Stimulated activated CD4-positive, alpha-beta T cell treated with anti-CD3 and anti-CD28 coated beads, Interleukin-15, amount 100 ng/mL, for 48 hours (primary cell): ENCODE measurements around the gene HOXA11.
A peak's percentile ranks its signal among the peaks of the same experiment; 100 is the strongest.

Experiments
- DNase-seq, 2 donors: peaks; one replicate each; pipeline ENCODE4 v3.0.0-alpha.2; 2020; ENCODE audit warnings: low read depth in 2 of 2

The HOXA11 gene

GRCh38 chr7:27180431-27181420 is 4.3 kb downstream of the HOXA11 start:
- DNase-seq = no peak

DNA sequence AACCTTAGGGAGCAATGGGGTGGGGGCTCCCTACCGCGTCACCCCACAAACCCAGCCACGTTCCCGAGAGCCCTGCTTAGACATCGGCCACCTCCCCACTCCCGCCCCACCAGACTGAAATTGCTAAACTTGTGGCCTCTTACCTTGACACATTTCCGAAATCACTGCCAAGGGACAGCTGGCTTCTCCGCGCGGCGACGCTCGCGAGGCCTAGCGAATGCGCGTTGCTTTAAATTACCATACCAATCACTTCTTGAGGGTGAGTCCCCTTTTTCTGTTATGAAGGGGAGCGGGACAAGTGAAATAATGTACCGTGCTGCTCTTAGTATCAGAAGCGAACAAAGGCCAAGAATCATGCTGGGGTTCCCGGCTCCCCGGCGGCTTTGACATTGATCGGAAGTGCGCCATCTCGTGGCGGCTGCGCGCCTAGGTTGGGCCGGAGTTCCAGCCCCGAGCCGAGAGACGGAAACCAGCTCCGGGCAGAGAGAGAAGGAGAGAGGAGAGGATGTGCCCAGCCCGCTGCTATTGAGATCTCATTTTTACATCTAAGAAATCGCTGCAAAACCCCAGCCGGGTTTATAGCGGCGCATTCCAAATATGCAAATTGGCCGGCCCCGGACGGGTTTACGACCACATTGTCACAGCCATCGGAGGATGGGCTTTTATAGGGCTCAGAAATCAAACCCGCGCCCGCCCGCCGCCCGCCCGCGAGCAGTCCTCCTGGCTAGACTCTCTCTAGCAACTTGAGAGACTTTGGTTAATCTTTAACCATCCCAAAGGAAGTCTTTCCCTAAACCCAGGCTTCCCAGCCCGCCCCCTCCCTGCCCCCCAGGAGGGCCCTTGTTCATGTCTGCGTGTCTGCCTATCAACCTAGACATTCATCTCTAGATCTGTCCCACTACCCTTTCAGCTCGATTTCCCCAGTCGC is 5.3 kb downstream of the HOXA11 start:
- DNase-seq = peak in 1 of 2 donors; percentile 47

- DNase-seq = no peak
These were observed 6.0 kb downstream of the HOXA11 start for GRCh38 chr7:27179030-27179429.

GRCh38 chr7:27178366-27178765 is 6.7 kb downstream of the HOXA11 start:
- no peak for DNase-seq

DNA sequence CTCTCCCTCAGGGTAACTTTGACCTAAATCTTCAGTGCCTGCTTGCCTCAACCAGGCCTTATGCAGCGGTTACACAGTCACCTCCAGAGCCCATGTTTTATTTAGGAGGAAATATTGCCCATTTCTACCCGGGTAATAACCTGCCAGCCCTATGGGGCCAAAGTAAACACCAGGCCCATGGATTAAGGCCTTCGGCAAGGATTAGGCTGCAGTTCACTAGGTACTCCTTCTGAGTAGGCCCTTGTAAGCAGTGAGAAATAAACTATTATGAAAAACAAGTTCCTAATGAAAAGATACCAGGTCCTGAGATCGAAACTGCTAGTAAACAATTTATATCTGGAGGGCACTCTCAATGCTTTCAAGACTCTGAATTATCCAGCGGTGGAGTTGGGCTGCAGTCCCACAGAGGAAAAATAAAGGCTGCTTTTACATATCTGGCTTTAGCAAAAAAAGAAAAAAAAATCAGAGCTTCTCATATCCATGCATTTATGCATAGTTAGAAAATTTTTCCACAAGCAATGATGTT is 7.2 kb downstream of the HOXA11 start:
- no peak for DNase-seq

DNA sequence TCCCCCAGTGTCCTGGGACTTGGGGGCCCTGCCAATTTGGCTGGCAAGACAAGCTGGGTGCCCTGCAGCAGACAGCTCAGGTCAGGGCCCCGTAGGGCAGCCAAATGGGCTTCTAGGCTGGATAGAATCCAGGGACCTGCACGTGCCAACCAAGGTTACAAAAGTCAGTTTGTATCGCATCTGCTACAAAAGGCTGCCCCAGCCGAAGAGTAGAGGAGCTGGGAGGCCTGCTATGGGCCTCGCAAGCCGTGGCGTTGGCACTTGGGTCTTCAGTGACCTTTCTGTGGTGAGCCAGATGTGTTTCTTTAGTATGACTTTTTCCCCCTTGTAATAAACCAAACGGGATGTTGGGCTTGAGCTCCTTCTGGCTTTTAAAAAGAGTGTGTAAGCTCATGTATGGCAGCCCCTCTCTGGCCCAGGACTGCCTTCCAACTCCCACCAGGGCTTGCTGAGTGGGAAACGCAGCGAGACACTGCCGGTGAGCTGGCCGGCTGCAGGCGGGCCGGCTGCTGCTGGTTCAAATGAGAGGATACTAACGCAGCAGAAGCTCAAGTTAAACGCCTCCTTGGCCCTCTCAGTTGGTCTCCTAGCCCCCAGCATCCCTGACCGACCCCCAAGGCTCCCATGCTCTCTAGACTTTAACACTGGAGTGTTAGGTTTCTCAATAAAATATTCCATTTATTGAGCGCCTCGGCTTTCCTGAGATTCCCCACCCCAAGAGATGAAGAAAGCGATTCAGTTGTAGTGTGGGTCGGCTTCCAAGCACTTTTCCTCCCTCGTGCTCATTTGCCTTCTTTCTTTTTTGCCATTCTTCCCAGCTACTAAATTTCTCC is 7.9 kb downstream of the HOXA11 start:
- no peak for DNase-seq

DNA sequence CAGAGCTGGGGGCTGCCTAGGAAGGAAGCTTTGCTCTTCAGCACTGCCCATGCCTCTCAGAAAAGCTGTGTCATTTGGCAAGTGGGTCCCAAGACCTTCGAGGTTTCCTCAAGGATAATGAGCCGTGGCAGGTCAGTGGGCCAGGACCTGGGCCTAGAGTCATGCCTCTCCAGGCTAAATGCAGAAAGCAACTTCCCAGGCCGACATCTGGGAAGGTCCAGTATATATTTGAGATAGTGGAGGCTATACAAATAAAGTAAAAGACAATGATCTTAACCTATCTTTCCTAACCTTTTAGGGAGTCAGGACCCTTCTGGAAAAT is 8.5 kb downstream of the HOXA11 start:
- no peak for DNase-seq

GRCh38 chr7:27175626-27176523 is 9.2 kb downstream of the HOXA11 start:
- no peak for DNase-seq

- DNase-seq = no peak
These were observed 10.0 kb downstream of the HOXA11 start for GRCh38 chr7:27174874-27175625.

DNA sequence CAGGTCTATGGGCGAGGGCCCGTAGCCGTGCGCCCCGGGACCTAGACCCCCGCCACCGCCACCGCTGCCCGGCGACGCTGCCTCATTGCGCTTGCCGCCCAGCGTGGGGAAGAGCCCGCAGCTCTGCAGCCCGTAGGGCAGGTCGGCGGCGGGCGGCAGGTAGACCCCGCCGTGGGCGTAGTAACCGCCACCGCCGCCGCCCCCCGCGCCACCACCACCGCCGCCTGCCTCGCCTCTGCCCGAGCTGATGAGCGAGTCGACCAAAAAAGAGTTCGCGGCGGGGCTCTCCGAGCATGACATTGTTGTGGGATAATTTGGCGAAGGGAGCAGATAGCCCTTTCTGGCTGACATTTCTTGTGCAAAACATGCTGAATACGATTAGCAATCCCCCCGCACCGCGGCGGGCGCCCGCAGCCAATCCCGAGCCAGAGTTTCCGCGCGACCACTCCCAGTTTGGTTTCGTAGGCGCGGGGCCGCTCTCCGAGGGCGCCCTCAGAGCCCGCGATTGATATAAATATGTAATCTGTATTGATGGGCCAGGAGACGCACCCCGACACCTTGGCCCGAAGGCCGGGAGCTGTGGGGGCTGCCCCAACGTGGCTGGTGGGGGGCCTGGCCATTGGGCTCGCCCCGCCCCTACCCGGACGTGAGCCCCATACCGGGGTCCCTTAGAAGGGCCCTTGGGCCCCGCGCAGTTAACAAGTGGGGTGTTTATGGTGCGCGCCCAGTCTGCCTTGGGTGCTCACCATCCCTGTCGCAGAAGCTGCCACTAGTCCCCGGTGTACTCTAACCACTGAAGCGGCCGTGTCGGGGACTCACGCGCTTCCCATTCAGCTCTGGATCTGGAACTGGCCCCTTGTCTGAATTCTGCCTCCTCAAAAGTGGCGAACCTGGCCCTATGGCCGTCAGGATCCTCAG is 10.8 kb downstream of the HOXA11 start, which contains the start of gene HOXA10:
Gene HOXA10, minus strand, starts transcription at position 365 of the 918 bp plus-strand sequence. Its CDS starts 14 bp downstream, at position 351.
- no peak for DNase-seq

GRCh38 chr7:27173511-27173955 is 11.5 kb downstream of the HOXA11 start:
- DNase-seq = no peak

DNA sequence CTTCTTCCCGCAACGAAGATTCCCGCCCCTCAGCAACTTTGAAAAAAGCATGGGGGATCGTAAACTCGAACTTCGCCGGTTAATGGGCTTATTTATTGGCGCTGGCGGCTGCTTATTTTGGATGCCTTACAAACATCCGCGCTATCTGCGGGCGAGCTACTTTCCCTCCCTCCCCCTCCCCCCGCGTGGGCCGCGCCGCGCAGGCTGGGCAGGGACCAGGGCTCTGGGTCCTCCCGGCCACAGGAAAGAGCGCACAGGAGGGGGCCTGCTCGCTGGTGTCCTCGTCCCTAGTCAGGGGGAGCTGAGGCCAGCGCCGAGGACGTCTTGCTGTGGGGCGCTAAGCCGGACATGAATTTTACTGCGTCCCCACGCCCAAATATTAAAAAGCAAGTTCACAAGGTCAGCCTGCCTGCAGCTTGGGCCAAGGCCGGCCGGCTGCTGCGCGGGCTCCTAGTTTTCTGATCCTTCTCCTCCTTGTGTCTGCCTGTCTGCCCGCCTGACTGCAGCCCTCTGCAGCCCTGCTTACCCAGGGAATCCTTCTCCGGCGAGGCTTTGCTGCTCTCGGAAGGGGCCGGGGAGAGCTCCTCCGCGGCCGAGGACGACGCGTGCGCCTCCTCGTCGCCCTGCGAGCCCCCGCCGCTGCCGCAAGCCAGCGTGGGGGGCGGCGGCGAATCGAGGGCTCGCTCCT is 12.1 kb downstream of the HOXA11 start:
- DNase-seq = no peak

- DNase-seq = no peak
These were observed 12.7 kb downstream of the HOXA11 start for GRCh38 chr7:27172315-27172774.

GRCh38 chr7:27171637-27172314 is 13.3 kb downstream of the HOXA11 start:
- no peak for DNase-seq

- DNase-seq = no peak
These were observed 13.8 kb downstream of the HOXA11 start for GRCh38 chr7:27171325-27171636.

DNA sequence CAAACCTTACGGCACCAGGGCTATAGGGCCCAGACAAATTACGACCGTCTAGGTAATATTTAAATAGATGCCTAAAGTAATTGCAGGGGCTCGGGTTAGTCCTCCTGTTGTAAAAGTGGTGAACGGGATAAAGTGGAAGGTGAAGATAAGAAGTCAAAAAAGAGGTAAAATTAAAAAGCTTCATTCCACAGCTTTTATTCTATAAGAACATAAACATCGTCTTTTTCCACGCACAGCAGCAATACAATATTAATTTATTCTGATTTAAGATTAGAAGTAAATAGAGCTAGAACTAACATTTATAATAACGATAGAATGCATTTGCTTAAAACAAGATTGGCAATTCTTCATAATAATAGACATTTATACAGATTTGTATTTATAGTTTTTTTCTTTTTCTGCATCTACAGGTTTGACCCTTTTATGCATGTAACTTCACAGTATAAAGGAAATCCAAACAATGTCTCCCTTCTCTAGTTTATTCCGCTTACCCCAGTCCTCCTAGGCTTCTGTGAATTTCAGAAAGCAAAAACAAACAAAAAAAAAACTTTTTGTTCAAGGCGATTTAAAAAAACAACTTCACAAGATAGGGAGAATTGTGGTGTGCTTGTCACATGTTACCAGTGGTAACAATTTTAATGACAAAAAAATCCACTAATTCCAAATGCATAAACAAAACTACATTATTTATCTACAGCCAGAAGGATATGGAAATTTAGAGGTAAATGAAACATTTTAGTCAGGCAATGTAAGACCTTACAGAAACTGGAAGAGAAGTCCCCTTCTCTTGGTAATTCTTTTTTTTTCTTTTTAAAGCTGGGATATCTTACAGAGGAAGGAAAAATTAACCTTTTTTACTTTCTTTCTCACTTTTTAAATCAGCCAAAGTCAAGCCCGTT is 14.4 kb downstream of the HOXA11 start:
- no peak for DNase-seq
